Measurements from ENCODE around the gene SNRNP200. TPM values are rescaled to one million over a fixed set of nuclear protein-coding genes. Genes with fewer than 3 reads are reported as not detected.

The SNRNP200 gene
- total RNA-seq, 4 donors from 2014 or later: 73.7 to 106 (median 90.8) TPM

DNA sequence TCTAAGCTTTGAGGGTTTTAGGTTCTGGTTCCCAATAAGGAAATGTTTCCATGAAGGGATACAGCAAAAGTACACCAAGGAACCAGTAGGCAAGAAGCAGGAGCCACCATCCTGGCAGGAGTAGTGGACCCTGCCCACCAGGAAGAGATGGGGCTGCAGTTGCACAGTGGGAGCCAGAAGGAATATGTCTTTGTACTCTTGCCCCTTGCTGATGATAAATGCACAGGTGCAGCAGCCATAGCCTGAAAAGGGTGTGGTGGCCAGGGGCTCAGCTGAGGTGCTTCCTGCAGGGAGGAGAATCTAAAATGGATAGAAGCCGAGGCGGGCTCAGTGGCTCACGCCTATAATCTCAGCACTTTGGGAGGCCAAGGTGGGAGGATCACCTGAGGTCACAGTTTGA lies 67.1 kb downstream of the SNRNP200 start:
- Histone ChIP-seq H3K36me3 (peaks cover 0 to 23% (median 7%) of the 10 kb centered on the region in 4 donors), H3K27me3 (no peaks in the 10 kb centered on the region), H3K4me3 (no peak overlapping the region), H3K4me1 (peaks cover 0 to 30% (median 4%) of the 10 kb centered on the region in 4 donors), H3K9me3 (no peaks in the 10 kb centered on the region), H3K27ac (replicated peaks in 1 of 4) (no peak overlapping the region)
- intact Hi-C loops (cut with DNase I): no loop called here
- TF ChIP-seq POLR2A (IDR thresholded peaks at IDR 0.05; ENCODE audit: low read depth) (no peak), EP300 (IDR thresholded peaks at IDR 0.05) (no peak), POLR2AphosphoS5 (IDR thresholded peaks at IDR 0.05) (no peak)
- TF ChIP-seq, protein P1, sequence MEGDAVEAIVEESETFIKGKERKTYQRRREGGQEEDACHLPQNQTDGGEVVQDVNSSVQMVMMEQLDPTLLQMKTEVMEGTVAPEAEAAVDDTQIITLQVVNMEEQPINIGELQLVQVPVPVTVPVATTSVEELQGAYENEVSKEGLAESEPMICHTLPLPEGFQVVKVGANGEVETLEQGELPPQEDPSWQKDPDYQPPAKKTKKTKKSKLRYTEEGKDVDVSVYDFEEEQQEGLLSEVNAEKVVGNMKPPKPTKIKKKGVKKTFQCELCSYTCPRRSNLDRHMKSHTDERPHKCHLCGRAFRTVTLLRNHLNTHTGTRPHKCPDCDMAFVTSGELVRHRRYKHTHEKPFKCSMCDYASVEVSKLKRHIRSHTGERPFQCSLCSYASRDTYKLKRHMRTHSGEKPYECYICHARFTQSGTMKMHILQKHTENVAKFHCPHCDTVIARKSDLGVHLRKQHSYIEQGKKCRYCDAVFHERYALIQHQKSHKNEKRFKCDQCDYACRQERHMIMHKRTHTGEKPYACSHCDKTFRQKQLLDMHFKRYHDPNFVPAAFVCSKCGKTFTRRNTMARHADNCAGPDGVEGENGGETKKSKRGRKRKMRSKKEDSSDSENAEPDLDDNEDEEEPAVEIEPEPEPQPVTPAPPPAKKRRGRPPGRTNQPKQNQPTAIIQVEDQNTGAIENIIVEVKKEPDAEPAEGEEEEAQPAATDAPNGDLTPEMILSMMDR (IDR thresholded peaks at IDR 0.05): no peak
- WGBS: 93% methylated on average over 3 of the region's 3 CpGs
- DNase-seq (ENCODE audit: extremely low spot score): no peak

DNA sequence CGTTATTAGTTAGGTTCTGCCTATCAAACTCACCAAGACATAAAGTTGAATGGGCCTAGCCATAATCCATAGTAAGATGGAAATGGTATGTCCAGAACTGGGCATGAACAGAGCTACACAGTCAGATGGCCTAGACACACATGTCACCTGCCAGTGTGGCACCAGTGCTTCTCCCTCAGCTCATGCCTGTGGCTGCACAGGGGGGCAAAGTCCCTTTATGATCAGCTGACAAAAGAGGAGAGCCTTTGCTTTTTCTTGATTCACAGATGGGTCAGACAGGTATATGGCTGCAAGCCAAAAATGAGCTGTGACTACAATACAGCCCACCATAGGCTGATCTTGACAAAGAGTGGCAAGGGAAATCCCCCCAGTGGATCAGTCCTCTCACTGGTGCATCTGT lies 68.5 kb downstream of the SNRNP200 start:
- TF ChIP-seq, protein P1 (IDR thresholded peaks at IDR 0.05): no peak
- TF ChIP-seq EP300 (IDR thresholded peaks at IDR 0.05): no peak
- TF ChIP-seq POLR2A (IDR thresholded peaks at IDR 0.05; ENCODE audit: low read depth): no peak
- no peak for TF ChIP-seq POLR2AphosphoS5 (IDR thresholded peaks at IDR 0.05)
- Histone ChIP-seq H3K4me1 (peaks cover 0 to 22% (median 3%) of the 10 kb centered on the region in 4 donors), H3K27ac (replicated peaks in 1 of 4) (no peak overlapping the region), H3K9me3 (no peaks in the 10 kb centered on the region), H3K4me3 (no peak overlapping the region), H3K36me3 (peaks cover 0 to 23% (median 7%) of the 10 kb centered on the region in 4 donors), H3K27me3 (no peaks in the 10 kb centered on the region)
- intact Hi-C loops (cut with DNase I): no loop called here
- 100% methylated on average over 1 of the region's 1 CpG for WGBS
- no peak for DNase-seq (ENCODE audit: extremely low spot score)

DNA sequence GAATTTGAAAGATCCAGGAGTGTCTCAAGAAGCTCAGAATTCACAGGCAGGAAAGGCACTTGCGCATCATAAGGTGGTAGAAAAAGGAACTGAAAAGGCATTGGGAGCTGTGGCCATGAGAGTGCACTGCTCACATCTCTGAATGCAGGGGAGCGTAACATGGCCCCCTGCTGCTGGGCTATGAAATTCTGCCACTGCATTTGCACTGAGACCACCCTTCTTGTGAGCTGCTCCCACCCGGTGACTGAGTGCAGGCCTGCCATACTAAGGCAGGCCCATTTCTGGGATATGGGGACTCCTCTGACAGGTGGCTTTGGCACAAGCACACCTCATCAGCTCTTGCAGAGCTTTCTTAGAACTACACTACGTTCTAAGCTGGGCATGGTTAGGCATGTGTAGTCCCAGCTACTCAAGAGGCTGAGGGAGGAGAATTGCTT lies 71.4 kb downstream of the SNRNP200 start:
- no peak overlapping the region for H3K27ac ChIP-seq (replicated peaks in 1 of 4)
- TF ChIP-seq POLR2AphosphoS5 (IDR thresholded peaks at IDR 0.05) (no peak), EP300 (IDR thresholded peaks at IDR 0.05) (no peak), POLR2A (IDR thresholded peaks at IDR 0.05; ENCODE audit: low read depth) (no peak)
- no peaks in the 10 kb centered on the region for H3K27me3 ChIP-seq
- intact Hi-C loops (cut with DNase I): no loop called here
- no peaks in the 10 kb centered on the region for H3K9me3 ChIP-seq
- H3K4me3 ChIP-seq: no peak overlapping the region
- 85% methylated on average over 4 of the region's 4 CpGs for WGBS
- H3K36me3 ChIP-seq: peaks cover 0 to 10% (median 0%) of the 10 kb centered on the region in 4 donors
- DNase-seq (ENCODE audit: extremely low spot score): no peak
- H3K4me1 ChIP-seq: no peaks in the 10 kb centered on the region

DNA sequence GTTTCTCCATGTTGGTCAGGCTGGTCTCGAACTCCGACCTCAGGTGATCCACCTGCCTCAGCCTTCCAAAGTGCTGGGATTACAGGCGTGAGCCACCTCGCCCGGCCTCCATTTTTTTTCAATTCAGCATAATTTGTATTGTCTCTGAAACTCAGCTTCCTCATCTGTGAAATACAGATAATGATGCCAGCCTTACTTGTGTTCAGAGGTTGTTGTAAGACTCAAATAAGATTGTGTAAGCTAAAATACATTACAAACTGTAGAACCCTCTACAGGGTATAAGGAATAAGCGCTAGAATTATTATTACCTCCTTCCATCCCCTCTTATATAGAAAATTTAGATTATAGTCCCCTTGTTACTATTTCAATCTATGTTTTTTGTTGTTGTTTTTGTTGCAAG lies 71.9 kb downstream of the SNRNP200 start:
- TF ChIP-seq POLR2A (IDR thresholded peaks at IDR 0.05; ENCODE audit: low read depth) (no peak), EP300 (IDR thresholded peaks at IDR 0.05) (no peak), POLR2AphosphoS5 (IDR thresholded peaks at IDR 0.05) (no peak)
- TF ChIP-seq, protein P1 (IDR thresholded peaks at IDR 0.05): no peak
- Histone ChIP-seq H3K27me3 (no peaks in the 10 kb centered on the region), H3K36me3 (peaks cover 0 to 8% (median 0%) of the 10 kb centered on the region in 4 donors), H3K4me3 (no peak overlapping the region), H3K27ac (replicated peaks in 1 of 4) (no peak overlapping the region), H3K4me1 (no peaks in the 10 kb centered on the region), H3K9me3 (no peaks in the 10 kb centered on the region)
- 93% methylated on average over 6 of the region's 6 CpGs for WGBS
- intact Hi-C loops (cut with DNase I): no loop called here
- DNase-seq (ENCODE audit: extremely low spot score): no peak

DNA sequence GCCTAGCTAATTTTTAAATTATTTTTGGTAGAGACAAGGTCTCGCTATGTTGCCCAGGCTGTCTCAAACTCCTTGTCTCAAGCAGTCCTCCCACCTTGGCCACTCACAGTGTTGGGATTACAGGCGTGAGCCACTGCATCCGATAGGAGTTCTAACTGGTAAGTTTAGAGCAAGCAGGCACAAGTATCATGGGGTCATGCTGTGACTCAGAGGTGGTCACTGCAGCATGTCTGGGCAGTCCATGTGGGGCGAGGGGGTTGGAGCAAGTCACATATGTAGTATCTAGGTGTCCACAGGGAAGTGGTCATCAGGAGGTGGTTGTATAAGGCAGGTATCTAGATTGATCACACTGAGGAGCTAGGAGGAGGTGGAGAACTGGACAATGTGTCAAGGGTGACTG lies 74.0 kb downstream of the SNRNP200 start:
- Histone ChIP-seq H3K27ac (replicated peaks in 1 of 4) (no peak overlapping the region), H3K9me3 (no peaks in the 10 kb centered on the region), H3K36me3 (no peaks in the 10 kb centered on the region), H3K27me3 (no peaks in the 10 kb centered on the region), H3K4me3 (no peak overlapping the region), H3K4me1 (no peaks in the 10 kb centered on the region)
- DNase-seq (ENCODE audit: extremely low spot score): no peak
- intact Hi-C loops (cut with DNase I): no loop called here
- TF ChIP-seq POLR2A (IDR thresholded peaks at IDR 0.05; ENCODE audit: low read depth): no peak
- TF ChIP-seq EP300 (IDR thresholded peaks at IDR 0.05): no peak
- TF ChIP-seq POLR2AphosphoS5 (IDR thresholded peaks at IDR 0.05): no peak
- TF ChIP-seq, protein P1 (IDR thresholded peaks at IDR 0.05): no peak
- WGBS: 97% methylated on average over 4 of the region's 4 CpGs
